GM18907 (cell line): ENCODE results near the gene LEP.
"Not testable (repeated sequence)": the region's sequence is repeated elsewhere in the genome, so short reads cannot be mapped to it uniquely, and the experiment has no call there.

Source experiments
- ATAC-seq: cut with Tn5 transposase; IDR thresholded peaks from one replicate; pipeline ENCODE4 v1.9.1; 2021; ENCODE audit warnings: mild to moderate bottlenecking, moderate library complexity; ENCODE audit not compliant: unreplicated experiment

The LEP gene

GRCh38 chr7:128210590-128211570 is 30.2 kb upstream of the LEP start:
- no peak for ATAC-seq

GRCh38 chr7:128211626-128212025 is 29.5 kb upstream of the LEP start:
- no peak for ATAC-seq

GRCh38 chr7:128214463-128214862 is 26.6 kb upstream of the LEP start:
- no peak for ATAC-seq

- no peak for ATAC-seq
Measured at GRCh38 chr7:128215281-128215680, 25.8 kb upstream of the LEP start.

- ATAC-seq = no peak
Measured at GRCh38 chr7:128215739-128216138, 25.3 kb upstream of the LEP start.

GRCh38 chr7:128217030-128217805 is 23.9 kb upstream of the LEP start:
- ATAC-seq = no peak

- no peak for ATAC-seq
Measured at GRCh38 chr7:128217967-128218652, 23.0 kb upstream of the LEP start.

- ATAC-seq = no peak
Measured at GRCh38 chr7:128219636-128220035, 21.4 kb upstream of the LEP start.

- ATAC-seq = no peak
Measured at GRCh38 chr7:128221929-128222403, 19.1 kb upstream of the LEP start.

- no peak for ATAC-seq
Measured at GRCh38 chr7:128226132-128226980, 14.7 kb upstream of the LEP start.

- no peak for ATAC-seq
Measured at GRCh38 chr7:128227271-128227670, 13.8 kb upstream of the LEP start.

- no peak for ATAC-seq
Measured at GRCh38 chr7:128231021-128231420, 10.1 kb upstream of the LEP start.

GRCh38 chr7:128231677-128232076 is 9.4 kb upstream of the LEP start:
- ATAC-seq = no peak

- ATAC-seq = no peak
Measured at GRCh38 chr7:128233471-128233870, 7.6 kb upstream of the LEP start.

GRCh38 chr7:128234476-128235026 is 6.5 kb upstream of the LEP start:
- ATAC-seq = no peak

- no peak for ATAC-seq
Measured at GRCh38 chr7:128235471-128235870, 5.6 kb upstream of the LEP start.

GRCh38 chr7:128236924-128237586 is 4.0 kb upstream of the LEP start:
- peak; percentile 87 for ATAC-seq

- not testable (repeated sequence) for ATAC-seq
Measured at GRCh38 chr7:128239146-128239545, 1.9 kb upstream of the LEP start.

GRCh38 chr7:128242661-128243060 is 1.6 kb downstream of the LEP start:
- no peak for ATAC-seq
